LHCN-M2 (cell line): ENCODE results near the gene MICALL2. TPM values are rescaled to one million over a fixed set of nuclear protein-coding genes. Genes with fewer than 3 reads are reported as not detected.

Experiments
- DNase-seq: peaks from one replicate; pipeline ENCODE4 v3.0.0-alpha.2; 2012; ENCODE audit warnings: low read depth
- total RNA-seq: library from RNA; depleted of rRNA; stranded (reverse); fragments of >200 nt; gene quantifications from 2 replicates; pipeline ENCODE4 v1.2.3, GENCODE V29; 2014

Gene MICALL2
- total RNA-seq, 1 experiment from 2014 or later = 25.5 TPM

GRCh38 chr7:1468643-1469298 is 9.5 kb upstream of the MICALL2 start:
- DNase-seq = no peak

GRCh38 chr7:1468203-1468602 is 8.9 kb upstream of the MICALL2 start:
- DNase-seq = no peak

DNA sequence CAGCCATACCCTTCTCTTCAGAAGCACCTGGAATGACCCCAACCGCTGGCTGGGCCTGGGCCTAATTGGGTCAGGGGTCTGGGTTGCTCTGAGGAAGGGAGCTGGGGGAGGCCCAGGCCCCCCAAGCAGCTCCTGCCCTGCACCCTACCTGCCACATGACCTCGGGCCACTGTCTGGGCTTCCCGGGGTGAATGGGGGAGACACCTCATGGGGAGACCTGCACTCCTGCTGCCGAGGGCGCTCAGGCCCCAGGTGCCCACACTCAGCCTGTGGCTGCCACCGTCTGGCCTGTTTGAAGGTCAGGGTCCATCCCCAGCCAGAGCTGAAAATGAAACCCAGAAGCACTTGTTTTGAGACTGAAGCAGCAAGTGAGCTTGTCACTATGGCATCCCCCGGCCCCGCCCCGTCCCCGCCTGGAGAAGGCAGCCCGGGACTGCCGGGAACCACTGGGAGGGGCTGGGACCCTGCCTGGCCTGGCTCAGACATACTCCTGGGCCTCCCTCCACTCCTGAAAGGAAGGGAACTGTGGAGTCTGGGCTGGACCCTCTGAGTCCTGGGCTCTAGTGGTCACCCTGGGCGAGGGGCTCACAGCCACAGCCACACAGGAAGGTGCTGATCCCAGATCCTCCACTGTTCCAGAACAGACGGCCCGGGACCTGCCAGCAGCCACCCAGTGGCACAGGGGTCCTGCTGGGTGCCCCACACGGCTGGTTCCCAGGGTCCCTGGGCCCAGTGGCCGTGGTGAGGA is 7.4 kb upstream of the MICALL2 start:
- peak; percentile 21 for DNase-seq

GRCh38 chr7:1464694-1465093 is 5.4 kb upstream of the MICALL2 start:
- DNase-seq = no peak

DNA sequence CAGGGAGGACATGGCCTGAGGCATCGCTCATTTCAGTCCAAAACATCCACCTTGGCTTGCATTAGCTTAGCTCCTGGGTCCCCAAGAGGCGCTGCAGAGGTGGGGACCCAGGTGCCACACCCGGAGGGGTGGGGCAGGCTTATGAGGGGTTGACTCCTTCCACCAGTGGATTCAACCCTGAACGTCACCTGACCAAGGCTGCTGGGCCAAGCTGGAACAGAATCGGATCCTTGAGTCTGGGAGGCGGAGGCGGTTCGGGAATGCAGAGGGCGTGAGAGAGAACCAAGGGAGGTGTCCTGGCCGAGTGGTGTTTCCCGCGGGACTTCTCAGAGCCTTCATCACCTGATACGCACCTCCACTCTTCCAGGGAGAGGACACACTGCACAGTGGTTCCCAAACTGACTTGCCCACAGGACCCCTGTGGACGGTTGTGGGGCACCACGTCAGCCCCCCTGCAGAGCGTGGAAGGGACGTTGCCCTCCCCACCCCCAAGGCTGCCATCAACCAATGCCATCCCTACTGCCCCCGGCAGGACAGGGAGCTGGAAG is 4.5 kb upstream of the MICALL2 start:
- DNase-seq = no peak

GRCh38 chr7:1461646-1462375 is 2.5 kb upstream of the MICALL2 start:
- DNase-seq = no peak

- peak; percentile 45 for DNase-seq
These were observed 1.8 kb upstream of the MICALL2 start for GRCh38 chr7:1460821-1461645.

DNA sequence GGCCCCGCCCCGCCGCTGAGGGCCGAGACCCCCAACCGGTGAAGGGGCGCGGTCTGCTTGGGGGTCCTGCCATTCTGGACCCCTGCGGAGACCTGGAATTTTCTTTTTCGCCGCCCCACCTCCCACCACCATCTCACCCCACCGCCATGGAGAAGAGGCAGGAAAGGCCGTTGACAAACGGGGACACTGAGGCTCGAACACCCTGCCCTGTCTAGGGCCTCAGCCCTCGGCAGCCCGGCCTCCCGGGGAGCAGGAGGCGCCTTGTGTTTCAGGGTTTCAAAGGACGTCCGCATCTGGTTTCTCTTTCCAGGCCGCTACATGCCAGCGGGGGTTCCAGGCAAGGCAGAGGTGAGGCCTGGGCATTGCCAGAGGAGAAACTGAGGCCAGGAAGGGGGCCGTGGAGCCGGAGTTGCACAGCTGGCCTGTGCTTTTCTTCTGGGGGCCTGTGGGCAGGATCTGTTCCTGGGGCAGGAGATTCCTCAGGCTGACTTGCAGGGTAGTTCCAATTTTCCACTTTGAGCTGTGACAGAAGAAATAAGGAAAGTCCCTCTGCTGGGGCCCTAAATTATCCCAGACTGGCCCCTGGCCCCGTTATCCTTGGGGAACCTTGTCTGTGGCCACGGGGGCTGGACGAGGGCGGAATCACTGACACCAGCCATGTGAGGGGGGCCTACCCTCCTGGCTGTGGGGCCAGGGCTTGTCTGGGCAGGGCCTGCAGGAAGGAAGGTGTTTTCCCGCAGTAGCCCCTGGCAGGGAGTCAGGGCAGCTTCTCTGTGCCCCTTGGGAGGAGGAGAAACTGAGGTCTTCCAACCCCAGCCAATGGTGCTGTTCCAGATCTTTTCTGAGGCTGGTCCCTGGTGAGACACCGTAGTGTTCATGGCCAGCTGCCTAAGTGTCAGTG is 900 bp upstream of the MICALL2 start:
- DNase-seq = no peak

DNA sequence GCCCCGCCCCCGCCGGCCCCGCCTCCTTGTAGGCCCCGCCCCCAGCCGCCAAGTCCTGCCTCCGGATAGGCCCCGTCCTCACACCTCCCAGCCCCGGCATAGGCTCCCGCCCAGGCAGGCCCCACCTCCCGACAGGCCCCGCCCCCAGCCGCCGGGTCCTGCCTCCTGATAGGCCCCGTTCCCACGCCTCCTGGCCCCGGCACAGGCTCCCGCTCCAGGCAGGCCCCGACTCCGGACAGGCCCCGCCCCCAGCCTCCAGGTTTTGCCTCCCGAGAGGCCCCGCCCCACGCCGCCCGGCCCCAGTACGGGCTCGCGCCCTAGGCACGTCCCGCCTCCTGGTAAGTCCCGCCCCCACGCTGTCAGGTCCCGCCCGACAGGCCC is 232 bp upstream of the MICALL2 start:
- DNase-seq = peak; percentile 99

DNA sequence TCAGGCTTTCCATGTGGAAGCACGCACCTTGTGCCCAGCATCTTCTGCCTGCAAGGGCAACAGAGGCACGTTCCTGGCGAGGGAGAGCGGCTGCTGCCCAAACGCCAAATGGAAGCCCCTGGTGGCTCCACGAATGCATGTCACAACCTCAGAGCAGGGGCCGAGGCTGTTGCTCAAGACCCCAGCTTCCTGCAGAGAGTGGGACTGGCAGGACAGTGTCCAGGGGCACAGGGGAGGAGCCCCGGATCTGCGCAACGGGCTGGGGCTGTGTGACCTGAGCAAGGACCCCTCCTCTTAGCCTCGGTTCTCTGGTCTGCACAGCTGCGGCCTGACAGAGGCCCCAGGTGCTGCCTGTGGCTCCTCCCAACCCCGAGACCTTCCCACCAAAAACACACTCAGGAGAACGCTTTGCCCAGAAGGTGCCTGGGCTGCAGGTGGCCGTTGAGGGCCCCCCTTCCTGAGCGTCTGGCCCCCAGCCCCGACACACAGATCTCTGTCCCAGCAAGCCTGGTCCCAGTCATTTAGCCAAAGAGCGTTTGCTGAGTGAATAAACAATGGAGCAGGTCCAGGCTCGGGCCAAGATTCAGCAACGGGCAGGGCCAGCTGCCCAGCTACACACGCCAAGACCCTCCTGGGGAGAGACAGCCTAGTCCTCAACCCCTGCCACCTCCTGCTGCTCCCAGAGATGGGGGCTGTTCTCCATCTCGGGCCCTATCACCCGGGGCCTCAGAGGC is 1.2 kb downstream of the MICALL2 start:
- DNase-seq = peak; percentile 21

- DNase-seq = no peak
These were observed 2.0 kb downstream of the MICALL2 start for GRCh38 chr7:1457059-1457948.

DNA sequence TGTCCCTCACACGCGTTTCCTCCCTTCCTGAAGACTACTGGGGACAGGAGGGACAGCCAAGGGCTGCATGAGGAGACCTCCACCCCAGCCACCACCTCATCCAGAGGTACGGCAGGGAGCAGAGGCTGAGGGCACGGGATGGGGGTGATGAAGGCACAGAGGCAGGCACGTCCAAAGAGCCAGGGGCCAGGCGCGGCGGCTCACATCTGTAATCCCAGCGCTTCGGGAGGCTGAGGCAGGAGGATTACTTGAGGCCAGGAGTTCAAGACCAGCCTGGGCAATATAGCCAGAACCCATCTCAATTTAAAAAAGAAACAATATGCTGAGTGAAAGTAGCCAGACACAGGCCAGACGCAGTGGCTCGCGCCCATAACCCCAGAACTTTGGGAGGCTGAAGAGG is 3.3 kb downstream of the MICALL2 start:
- DNase-seq = no peak

DNA sequence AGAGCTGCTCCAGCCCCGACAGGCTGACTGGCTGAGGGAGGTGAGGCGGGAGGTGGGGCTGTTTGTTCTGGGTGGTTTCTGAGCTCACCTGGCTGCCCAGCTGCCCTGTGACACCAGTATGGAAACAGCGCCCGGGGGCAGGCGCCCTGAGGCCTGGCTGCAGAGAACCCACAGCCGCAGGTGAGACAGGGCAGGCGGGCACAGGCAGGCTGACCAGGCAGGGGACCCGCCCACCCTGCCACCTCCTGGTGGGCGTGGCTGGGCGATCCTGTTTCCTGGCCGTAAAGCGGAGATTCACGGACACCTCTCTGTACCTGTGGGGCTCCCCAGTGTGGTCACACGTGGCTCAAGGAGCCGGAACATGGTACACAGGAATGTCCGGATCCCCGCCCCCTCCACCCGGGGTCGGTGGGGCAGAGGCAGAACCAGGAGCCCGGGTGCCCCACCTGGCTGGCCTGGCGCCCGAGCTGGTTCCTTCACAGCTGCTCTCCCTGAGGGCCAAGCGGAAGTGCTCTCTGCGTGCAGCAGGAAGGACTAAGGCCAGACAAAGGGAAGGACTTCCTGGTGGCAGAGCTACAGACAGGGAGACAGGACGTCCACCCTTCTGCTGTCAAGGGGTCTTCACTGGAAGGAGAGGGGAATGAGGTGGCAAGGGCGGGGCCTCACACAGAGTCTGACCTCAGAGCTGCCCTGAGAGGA is 3.9 kb downstream of the MICALL2 start:
- no peak for DNase-seq

- no peak for DNase-seq
These were observed 4.7 kb downstream of the MICALL2 start for GRCh38 chr7:1454542-1454941.

- no peak for DNase-seq
These were observed 7.1 kb downstream of the MICALL2 start for GRCh38 chr7:1452205-1452604.

DNA sequence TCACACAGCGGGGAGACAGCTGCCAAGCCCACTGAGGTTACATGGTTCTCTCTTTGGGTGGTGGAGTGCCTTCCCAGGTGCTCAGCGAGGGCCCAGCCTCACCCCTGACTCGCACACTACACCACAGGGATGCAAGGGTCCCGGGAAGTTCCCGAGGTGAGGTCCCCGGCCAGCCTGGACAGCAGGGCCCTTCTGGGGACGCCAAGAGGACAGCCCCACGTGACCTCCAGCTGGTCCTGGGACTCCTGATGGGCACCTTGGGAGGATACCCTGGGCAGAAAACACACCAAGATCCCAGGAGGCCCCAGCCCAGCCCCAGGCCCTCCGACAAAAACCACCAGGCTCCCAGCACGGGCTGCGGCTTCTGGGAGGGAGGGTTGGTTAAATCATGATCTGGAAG is 8.3 kb downstream of the MICALL2 start:
- DNase-seq = no peak

GRCh38 chr7:1450431-1450830 is 8.8 kb downstream of the MICALL2 start:
- DNase-seq = no peak

DNA sequence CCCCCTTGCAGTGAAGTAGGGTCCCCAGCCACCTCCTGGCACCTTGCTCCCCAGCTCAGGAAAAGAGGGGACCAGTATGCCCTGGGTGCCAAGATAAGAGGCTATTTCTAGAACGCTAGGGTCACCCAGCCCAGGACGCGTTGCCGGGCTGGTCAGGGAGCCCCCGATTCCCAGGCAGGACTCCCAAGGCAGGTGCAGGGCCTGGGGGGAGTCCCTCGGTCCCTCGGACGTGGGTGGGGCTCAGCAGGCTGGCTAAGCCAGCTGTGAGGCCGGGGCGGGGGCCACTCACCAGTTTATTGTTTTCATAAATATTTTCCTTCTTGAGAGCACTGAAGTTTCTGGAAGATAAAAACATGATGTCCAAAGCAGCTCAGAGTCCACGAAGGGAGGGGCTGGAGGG is 9.3 kb downstream of the MICALL2 start:
- DNase-seq = no peak
